SH-SY5Y (cell line): ENCODE measurements around the gene SLC22A13.

Experiments
- GATA2 ChIP-seq: IDR thresholded peaks from 2 replicates; pipeline ENCODE4 v1.6.1; 2011; ENCODE audit warnings: mild to moderate bottlenecking, low read depth, low read length
- GATA3 ChIP-seq: IDR thresholded peaks from 2 replicates; pipeline ENCODE4 v1.6.1; 2011; ENCODE audit warnings: low read depth, mild to moderate bottlenecking, low read length, moderate library complexity

DNA sequence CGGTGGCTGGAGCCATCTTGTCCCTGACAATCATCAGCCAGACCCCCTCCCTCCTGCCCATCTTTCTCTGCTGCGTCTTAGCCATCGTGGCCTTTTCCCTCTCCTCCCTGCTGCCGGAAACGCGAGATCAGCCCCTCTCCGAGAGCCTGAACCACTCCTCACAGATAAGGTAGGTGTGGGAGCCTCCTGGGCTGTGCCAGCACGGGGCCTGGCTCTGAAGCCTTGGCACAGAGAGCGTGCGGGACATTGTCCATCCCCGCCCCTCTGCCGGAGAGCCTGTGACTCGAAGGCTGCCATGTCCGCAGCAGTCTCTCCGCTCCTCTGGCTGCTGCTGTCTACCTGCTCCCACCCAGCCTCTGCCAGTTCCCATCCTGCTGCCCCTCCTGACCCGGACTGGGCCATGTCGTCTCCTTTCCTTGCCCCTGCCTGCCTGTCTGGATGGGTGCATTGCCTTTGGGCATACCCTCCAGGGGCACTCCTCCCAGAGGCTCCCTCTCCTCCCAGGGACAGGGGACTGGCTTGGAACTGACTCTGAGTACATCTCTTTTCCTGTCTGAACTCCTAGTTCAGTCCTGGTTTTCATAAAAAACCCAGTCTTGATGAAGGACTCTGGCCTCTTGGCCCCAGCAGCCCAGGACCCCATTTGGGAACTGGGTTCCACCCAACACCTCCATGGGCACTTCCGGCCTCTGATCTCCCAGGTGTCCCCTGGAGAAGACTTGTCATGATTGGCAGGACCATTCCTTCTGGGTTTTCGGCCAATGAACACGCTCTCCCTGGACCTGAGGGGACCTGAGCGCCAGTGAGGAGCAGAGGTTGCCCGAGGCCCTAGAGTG is 51.0 kb downstream of the SLC22A13 start:
- TF ChIP-seq GATA3 (no peak), GATA2 (no peak)
